ENCODE results near the gene IFITM1.
"Not testable (repeated sequence)": the region's sequence is repeated elsewhere in the genome, so short reads cannot be mapped to it uniquely, and the experiment has no call there.

Gene IFITM1

DNA sequence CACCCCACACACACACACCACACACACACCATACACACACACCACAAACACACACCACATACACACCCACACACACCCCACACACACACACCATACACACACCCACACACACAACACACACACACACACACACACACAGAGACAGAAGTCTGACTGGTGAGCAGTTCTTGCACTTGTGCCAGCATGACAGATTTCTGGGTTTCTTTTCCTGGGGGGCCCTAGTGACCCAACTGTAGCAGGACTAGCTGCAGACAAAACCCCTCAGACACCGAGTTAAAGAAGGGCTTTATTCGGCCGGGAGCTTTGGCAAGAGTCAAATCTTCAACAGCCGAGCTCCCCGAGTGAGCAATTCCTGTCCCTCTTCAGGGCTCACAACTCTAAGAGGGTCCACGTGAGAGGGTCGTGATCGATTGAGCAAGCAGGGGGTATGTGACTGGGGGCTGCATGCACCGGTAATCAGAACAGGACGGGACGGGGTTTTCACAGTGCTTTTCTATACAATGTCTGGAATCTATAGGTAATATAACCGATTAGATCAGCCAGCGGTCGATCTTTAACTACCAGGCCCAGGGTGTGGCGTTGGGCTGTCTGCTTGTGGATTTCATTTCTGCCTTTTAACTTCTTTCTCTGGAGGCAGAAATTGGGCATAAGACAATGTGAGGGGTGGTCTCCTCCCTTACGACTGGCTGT lies 36.3 kb downstream of the IFITM1 start:
- DNase-seq: not testable (repeated sequence)

DNA sequence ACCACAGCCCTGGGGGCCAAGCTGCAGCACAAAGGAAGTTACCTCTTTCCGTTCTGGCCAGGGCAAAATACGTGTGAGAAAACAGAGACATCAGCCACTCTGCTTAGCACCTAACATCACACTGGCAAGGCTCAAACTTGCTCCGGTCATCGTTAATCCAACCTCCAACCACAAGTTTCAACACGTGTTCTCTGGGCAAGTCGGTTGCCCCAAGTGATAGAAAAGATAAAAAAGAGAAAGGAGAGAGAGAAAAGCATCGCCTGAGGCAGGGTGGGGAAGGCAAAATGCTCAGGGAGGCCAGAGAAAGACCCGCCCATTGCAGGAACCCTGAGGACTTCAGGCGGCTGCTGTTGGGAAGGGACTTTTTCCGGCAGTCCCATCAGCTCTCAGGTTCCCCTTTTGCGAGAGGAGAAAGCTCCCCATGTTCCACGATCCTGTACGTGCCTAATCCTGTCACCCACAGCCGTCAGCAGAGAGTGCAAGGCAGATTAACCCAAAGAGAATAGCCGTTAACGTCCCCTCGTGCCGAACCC lies 36.9 kb downstream of the IFITM1 start:
- no peak for DNase-seq

DNA sequence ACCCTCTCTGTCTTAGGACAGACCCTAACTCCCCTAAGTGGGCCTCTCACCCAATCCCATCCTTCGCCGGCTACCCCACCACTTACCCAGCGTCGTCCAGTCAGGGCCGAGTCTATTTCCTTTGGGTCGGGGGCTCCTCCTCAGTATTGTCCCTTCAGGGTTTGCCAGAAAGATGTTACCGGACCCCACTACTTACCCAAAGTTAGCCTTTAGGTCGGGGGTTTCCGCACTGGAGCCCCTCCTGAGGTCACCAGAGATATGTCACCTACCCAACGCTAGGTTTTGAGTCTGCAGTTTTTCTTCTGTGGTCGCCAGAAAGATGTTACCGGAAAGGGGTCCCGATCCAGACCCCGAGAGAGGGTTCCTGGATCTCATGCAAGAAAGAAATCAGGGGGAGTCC lies 37.6 kb downstream of the IFITM1 start:
- DNase-seq: no peak

DNA sequence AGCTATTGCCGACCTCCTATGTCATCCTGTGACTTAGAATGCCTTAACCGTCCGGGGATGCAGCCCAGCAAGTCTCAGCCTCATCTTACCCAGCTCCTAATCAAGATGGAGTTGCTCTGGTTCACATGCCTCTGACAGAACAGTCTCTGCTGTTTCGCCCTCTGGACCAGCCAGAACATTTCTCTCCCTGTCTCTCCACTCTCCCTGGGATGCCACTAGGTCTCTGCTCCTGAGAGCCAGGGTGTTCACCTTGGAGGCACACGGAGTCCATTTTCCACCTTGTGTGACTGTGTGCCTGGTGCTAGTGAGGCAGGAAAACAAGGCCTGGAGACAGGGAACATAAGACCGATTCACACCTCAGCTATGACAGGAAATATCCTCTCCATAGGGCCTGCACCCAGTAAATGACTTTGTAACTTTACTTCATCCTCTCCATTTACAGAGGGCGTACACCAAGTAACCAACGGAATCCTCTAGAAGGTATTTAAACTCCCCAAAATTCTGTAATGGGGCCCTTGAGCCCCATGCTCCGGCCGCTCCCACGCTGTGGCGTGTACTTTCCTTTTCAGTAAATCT lies 38.7 kb downstream of the IFITM1 start:
- no peak for DNase-seq

DNA sequence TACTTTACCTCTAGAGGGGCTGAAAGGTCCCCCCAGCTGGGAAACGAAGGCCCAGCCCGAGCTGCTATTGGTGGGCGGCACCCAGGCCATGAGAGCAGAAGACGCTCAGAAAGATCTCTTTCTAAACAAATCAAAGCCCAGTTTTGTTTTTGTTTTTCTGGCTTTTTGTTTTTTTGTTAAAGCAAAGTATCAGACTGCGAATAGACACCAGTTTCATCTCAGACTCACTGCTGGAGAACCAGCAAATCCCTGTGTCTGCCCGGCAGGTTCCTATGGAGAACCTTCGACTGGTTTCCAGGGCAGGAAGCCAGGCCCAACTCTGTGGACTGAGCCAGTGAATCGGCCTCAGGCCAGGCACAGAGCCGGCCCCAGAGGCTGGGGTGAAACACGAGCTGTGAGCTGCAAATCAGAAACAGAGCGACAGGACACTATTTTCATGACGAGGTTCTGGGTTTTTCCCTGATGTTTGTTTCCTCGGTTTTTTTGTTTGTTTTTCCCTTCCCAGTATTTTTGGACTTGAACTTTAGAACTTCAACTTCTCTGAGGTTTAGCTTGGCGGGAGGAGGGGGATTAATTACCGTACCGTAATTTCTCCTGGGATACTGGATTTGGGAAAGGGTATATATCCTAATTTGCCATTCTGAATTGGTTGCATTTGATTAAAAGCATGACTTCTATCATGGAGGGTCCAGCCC lies 39.5 kb downstream of the IFITM1 start:
- DNase-seq: no peak

DNA sequence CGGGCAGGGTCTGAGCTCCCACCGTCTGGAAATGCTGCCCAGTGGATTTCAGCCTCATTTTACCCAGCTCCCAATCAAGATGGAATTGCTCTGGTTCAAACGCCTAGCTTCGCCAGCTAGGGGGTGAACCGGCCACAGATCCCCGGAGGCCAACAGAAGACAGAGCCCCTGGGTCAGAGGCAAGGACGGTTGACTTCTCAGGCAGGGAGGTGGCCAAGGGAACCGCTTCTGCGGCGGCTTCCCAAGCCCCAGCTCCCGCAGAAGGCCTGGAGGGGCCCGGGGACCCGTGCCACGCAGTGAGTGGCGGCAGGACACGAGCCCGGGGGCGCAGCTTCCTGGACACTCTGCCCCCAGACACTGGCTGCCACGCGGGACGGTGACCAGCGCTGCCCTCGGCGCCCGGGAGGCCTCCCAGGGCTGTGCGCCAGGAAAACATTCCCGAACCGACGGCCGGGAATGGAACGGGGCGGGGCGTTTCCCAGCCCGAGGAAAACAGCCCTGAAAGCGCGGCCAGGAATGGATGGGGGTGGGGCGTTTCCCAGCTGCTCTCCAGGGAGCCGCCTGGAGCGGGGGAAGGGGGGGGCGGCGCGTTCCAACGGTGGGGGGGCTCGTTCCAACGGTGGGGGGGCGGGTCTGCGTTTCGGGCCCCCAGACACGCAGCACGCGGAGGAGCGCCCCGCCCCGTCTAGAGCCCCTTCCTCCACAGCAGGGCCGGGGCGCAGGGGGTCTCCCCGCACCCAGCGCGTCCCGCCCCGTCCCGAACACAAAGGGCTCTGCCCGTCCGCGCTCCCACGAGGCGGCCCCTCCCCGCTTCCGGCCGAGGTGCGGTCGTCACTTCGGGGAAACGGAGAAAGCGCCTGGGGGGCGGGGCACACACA lies 42.0 kb downstream of the IFITM1 start:
- DNase-seq: peak; percentile 84

DNA sequence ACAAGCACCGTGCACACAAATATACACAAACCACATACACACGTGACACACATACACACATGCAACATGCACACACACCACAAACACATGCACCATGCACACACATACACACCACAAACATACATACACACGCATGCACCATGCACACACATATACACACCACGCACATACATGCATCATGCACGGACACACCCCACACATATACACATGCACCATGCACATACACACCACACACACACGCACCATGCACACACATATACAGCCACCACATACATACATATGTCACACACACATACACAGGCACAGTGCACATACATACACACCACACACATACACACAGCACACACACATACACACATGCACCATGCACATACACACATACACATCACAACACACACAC lies 42.8 kb downstream of the IFITM1 start:
- no peak for DNase-seq

DNA sequence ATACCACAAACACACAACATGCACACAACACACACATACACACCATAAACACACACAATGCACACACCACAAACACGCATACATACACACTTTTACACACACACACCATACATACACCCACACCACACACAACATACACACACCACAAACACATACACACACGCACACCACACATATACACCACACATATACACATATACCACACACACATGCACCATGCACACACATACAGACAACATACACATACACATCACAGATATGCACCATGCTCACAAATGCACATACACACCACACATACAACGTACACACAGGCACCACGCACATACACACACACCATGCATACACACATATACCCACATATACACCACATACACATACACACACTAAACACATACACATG lies 43.7 kb downstream of the IFITM1 start:
- DNase-seq: no peak

DNA sequence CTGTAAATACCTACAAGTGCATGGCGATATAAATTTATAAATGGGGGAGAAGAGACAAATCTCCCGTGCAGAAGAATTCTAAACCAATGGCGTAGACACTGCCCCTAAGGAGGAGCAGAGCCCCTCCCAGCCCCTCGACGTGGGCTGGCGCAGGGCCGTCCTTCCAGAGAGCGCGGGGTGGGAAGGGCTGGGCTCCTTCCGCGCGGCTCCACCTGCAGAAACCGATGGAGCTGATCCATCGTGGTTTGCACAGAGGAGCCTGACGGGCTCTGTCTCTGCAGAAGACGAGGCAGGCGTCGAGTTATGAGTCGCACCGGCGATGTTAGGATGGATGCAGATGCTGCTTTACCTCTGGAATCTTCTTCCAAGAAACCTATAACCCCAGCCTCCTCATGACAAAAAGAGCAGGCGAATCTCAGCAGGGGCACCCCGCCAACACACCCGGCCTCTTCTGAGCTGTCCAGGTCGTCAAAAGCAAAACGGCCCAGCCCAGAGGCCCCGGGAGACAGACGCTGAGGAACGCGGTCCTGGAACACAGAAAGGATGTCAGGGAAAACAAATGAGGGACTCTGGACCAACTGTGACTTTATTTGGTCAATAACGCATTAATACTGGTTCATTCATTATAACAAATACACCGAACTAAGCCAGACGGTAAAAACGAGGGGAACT lies 44.4 kb downstream of the IFITM1 start:
- no peak for DNase-seq

DNA sequence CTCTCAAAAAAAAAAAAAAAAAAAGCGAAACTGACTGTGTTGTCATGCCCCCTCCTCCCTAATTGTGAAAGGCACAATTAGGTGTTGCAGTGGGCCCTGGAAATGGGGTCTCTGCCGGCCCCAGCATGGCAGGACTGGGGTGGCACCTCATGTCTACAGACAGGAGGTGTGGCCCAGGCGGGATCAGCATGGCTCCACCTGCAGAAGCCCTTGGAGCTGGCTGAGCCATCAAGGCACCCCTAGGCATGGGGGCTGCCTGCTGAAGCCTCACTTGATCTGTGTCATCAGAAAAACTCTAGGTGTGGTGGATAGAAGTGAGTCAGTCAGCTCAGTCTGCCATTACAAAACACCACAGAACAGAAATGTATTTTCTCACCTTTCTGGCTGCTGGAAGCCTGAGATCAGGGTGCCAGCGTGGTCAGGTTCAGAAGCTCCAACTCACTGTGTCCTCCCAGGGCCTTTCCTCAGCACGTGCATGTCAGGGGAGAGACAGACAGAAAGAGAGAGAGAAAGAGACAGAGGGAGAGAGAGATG lies 45.4 kb downstream of the IFITM1 start:
- DNase-seq: peak; percentile 30

DNA sequence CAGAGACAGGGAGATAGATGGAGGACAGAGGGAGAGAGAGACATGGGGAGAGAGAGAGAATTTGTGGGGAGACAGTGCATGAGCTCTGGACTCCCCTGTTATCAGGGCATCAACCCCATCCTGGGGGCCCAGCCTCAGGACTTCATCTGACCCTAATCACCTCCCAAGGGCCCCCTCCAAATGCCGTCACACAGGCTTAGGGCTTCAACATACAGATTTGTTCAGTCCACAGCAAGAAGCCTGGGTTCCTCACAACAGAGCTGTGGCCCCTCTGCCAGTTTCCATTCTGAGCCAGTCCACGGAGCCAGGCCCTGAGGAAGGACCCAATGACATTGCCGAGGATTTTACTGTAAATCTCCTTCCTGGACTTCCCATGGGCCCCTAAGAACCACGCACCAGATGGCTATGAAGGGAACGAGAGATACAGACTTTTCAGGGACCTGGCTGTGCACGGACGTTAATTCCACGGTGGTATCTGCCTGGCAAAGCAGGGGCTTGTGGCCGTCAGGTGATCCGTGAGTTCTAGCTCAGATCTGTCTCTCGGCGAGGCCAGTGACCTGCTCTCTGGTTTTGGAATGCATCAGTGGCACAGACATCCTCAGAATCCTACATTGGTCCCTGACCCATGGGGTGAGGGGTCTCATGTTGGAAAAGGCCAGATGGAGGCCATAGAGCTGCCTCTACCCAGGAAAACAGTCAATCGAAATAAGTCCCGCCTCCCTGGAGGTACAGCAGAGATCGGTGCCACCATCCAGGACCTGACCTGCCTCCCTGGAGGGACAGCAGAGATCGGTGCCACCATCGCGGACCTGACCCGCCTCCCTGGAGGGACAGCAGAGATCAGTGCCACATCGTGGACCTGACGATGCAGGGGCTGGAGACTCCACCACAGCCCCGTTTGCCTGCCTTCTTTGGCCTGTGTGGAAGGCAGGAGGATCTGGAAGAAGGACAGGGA lies 46.8 kb downstream of the IFITM1 start:
- no peak for DNase-seq

DNA sequence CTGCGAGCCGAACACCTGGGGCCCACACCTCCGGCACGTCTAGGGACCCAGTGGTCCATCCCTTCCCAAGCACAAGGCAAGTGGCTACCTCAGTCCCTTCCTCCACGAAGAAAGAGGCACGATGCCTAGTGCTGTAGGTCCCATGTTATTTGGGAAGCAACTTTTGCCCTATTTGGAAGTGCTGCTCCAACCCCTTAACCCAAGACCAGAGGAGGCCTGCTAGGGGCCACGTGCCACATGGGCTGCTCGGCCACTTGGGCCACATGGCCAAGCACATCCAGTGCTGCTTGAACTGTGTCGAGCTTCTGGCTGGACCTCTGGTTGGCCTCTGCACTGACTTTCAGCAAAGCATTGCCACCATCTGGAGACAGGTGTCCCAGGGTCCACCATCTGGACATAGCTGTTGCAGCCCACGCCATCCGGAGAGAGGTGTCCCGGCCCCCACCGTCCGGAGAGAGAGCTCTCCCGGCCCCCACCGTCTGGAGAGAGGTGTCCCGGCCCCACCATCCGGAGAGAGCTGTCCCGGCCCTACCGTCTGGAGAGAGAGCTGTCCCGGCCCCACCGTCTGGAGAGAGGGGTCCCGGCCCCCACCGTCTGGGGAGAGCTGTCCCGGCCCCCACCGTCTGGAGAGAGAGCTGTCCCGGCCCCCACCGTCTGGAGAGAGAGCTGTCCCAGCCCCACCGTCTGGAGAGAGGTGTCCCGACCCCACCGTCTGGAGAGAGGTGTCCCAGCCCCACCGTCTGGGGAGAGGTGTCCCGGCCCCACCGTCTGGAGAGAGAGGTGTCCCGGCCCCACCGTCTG lies 49.0 kb downstream of the IFITM1 start:
- DNase-seq: no peak

DNA sequence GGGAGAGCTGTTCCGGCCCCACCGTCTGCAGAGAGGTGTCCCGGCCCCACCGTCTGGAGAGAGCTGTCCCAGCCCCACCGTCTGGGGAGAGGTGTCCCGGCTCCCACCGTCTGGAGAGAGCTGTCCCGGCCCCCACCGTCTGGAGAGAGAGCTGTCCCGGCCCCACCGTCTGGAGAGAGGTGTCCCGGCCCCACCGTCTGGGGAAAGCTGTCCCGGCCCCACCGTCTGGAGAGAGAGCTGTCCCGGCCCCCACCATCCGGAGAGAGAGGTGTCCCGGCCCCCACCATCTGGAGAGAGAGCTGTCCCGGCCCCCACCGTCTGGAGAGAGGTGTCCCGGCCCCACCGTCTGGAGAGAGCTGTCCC lies 49.6 kb downstream of the IFITM1 start:
- DNase-seq: not testable (repeated sequence)

DNA sequence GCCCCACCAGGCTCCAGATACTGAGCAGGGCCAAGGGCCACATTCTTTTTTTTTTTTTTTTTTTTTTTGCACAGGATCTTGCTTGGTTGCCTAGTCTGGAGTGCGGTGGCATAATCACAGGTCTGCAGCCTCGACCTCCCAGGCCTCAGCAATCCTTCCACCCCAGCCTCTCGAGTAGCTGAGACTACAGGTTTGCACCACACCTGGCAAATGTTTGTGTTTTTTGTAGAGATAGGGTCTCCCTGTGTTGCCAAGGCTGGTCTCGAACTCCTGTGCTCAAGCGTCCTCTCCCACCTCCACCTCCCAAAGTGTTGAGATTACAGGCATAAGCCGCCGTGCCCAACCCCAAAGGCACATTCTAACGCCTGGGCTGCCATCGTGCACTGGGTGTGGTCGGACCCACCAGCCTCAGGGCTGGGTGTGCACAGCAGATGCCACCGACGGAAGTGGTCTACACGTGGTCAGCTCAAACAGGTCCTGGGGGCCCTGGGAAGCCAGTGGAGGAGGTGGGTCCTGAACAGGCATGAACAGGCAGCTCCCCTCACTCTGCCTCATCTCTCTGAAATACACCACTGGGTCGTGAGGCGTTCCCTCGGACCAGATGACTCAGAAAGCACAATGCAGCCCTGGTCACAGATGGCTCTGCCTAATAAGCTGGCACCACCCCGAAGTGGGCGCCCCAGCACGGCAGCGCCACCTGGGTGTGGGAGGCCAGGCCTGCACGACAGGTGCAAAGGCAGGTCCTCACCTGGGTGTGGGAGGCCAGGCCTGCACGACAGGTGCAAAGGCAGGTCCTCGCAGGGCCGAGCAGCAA lies 50.3 kb downstream of the IFITM1 start:
- DNase-seq: peak; percentile 62

Data from activated naive CD4-positive, alpha-beta T cell treated with Interleukin-2 at 50 U/mL for 16 hours (primary cell).